H1 (cell line): ENCODE results near the gene TGM2. TPM values are rescaled to one million over a fixed set of nuclear protein-coding genes. Genes with fewer than 3 reads are reported as not detected.
A peak's percentile ranks its signal among the peaks of the same experiment; 100 is the strongest.

Experiments used
- CTCF ChIA-PET: fragments of 300-600 bp; sonication (Branson Sonifier 250); formaldehyde crosslinking; loops from one replicate; lab custom pipeline; 2021; ENCODE audit not compliant: partially characterized antibody; lab: Charles Lee
- POLR2A ChIA-PET: fragments of 300-600 bp; sonication (Branson Sonifier 250); formaldehyde crosslinking; loops from one replicate; lab custom pipeline; 2021; ENCODE audit warnings: inconsistent platforms; ENCODE audit not compliant: partially characterized antibody; lab: Charles Lee
- DNase-seq, 2 experiments: peaks; one replicate each; pipeline versions ENCODE4 v3.0.0 to v3.0.0-alpha.2; 2010 to 2022; ENCODE audit warnings: low spot score in 2 of 2, low read depth in 1 of 2, mixed read lengths in 1 of 2
- FAIRE-seq: peaks from 2 replicates; lab custom pipeline; 2011; peaks lifted over from hg19 to GRCh38; lab: Jason Lieb, UNC
- H2AFZ ChIP-seq: 2 replicates; pipeline ENCODE4 v1.8.1; 2012; ENCODE audit warnings: low read length, inconsistent platforms
- H2AK5ac ChIP-seq: 2 replicates; pipeline ENCODE4 v1.6.1; 2013; ENCODE audit warnings: low read depth, low read length
- H2BK120ac ChIP-seq: replicated peaks from 2 replicates; pipeline ENCODE3; 2013; ENCODE audit warnings: low read depth, low read length, inconsistent platforms
- H2BK12ac ChIP-seq: 2 replicates; pipeline ENCODE4 v1.6.1; 2013; ENCODE audit warnings: low read depth, low read length
- H2BK15ac ChIP-seq: 2 replicates; pipeline ENCODE4 v1.6.1; 2013; ENCODE audit warnings: low read length
- H2BK20ac ChIP-seq: 2 replicates; pipeline ENCODE4 v1.6.1; 2013; ENCODE audit warnings: low read length
- H2BK5ac ChIP-seq: 2 replicates; pipeline ENCODE4 v1.6.1; 2013; ENCODE audit warnings: low read depth, low read length
- H3K14ac ChIP-seq: 2 replicates; pipeline ENCODE4 v1.6.1; 2013; ENCODE audit warnings: inconsistent platforms; ENCODE audit not compliant: insufficient read length
- H3K18ac ChIP-seq: 2 replicates; pipeline ENCODE4 v1.6.1; 2013; ENCODE audit warnings: low read length; ENCODE audit errors: extremely low read depth
- H3K23ac ChIP-seq: 2 replicates; pipeline ENCODE4 v1.6.1; 2013; ENCODE audit warnings: inconsistent platforms; ENCODE audit not compliant: insufficient read length
- H3K23me2 ChIP-seq: 2 replicates; pipeline ENCODE4 v1.6.1; 2013; ENCODE audit warnings: low read depth, low read length
- H3K27ac ChIP-seq: 2 replicates; pipeline ENCODE4 v1.6.1; 2011; ENCODE audit warnings: low read depth, low read length, inconsistent platforms
- H3K27me3 ChIP-seq, 4 experiments: replicated peaks in 1 of 4; 1 replicate in 1 of 4; 2 replicates in 3 of 4; pipeline versions ENCODE4 v1.6.1 to v1.8.1; 2011 to 2013; ENCODE audit warnings: low read length in 3 of 4, mild to moderate bottlenecking in 3 of 4, inconsistent platforms in 2 of 4, mixed read lengths in 2 of 4, moderate library complexity in 1 of 4; ENCODE audit not compliant: control insufficient read depth in 3 of 4, insufficient read depth in 3 of 4; ENCODE audit errors: extremely low read depth in 1 of 4
- H3K36me3 ChIP-seq, 4 experiments: 2 replicates each; pipeline versions ENCODE4 v1.6.1 to v1.8.1; 2011 to 2013; ENCODE audit warnings: mild to moderate bottlenecking in 4 of 4, low read length in 3 of 4, moderate library complexity in 2 of 4, control low read depth in 1 of 4, inconsistent platforms in 1 of 4; ENCODE audit not compliant: insufficient read depth in 4 of 4, control insufficient read depth in 2 of 4
- H3K4ac ChIP-seq: replicated peaks from 2 replicates; pipeline ENCODE3; 2013; ENCODE audit warnings: low read length, low read depth, mixed read lengths, inconsistent platforms; ENCODE audit not compliant: insufficient read length
- H3K4me1 ChIP-seq, 4 experiments: replicated peaks in 1 of 4; 1 replicate in 1 of 4; 2 replicates in 3 of 4; pipeline versions ENCODE4 v1.6.1 to v1.8.1; 2011 to 2013; ENCODE audit warnings: low read length in 3 of 4, inconsistent platforms in 2 of 4, mixed read lengths in 1 of 4; ENCODE audit not compliant: insufficient read depth in 4 of 4, control insufficient read depth in 3 of 4
- H3K4me2 ChIP-seq, 2 experiments: 2 replicates each; pipeline versions ENCODE4 v1.6.1 to v1.8.1; 2011 to 2013; ENCODE audit warnings: low read depth in 2 of 2, low read length in 2 of 2, control low read depth in 1 of 2, inconsistent platforms in 1 of 2, mild to moderate bottlenecking in 1 of 2; ENCODE audit not compliant: insufficient read depth in 1 of 2
- H3K4me3 ChIP-seq, 4 experiments: fragments of 200-600, 300-600 bp in 1 of 4; sonication (generic), shearing (Covaris generic), sonication (Bioruptor Twin) in 1 of 4; 2 replicates each; pipeline versions ENCODE4 v1.5.1 to v1.8.1; 2011 to 2016; ENCODE audit warnings: low read length in 4 of 4, low read depth in 3 of 4, control low read depth in 2 of 4, inconsistent platforms in 2 of 4, mild to moderate bottlenecking in 2 of 4, mixed read lengths in 1 of 4, moderate library complexity in 1 of 4; ENCODE audit not compliant: insufficient read depth in 2 of 4; ENCODE audit errors: extremely low read depth in 1 of 4
- H3K56ac ChIP-seq: replicated peaks from 2 replicates; pipeline ENCODE3; 2013; ENCODE audit warnings: low read depth, mild to moderate bottlenecking, mixed read lengths, low read length, inconsistent platforms; ENCODE audit not compliant: insufficient read length
- H3K79me1 ChIP-seq: 2 replicates; pipeline ENCODE4 v1.6.1; 2013; ENCODE audit warnings: low read depth, low read length, control low read depth
- H3K79me2 ChIP-seq, 2 experiments: 2 replicates each; pipeline versions ENCODE4 v1.6.1 to v1.8.1; 2012 to 2013; ENCODE audit warnings: low read length in 2 of 2, mild to moderate bottlenecking in 2 of 2, inconsistent platforms in 1 of 2; ENCODE audit not compliant: insufficient read depth in 2 of 2, control insufficient read depth in 1 of 2
- H3K9ac ChIP-seq, 4 experiments: replicated peaks in 1 of 4; 1 replicate in 1 of 4; 2 replicates in 3 of 4; pipeline versions ENCODE4 v1.6.1 to v1.8.1; 2011 to 2013; ENCODE audit warnings: low read depth in 3 of 4, low read length in 3 of 4, control low read depth in 2 of 4, mild to moderate bottlenecking in 2 of 4, moderate library complexity in 2 of 4, inconsistent platforms in 1 of 4; ENCODE audit errors: extremely low read depth in 1 of 4
- H3K9me3 ChIP-seq, 2 experiments: 2 replicates each; pipeline versions ENCODE4 v1.6.1 to v1.8.1; 2012 to 2013; ENCODE audit warnings: mild to moderate bottlenecking in 2 of 2, moderate library complexity in 2 of 2, control low read depth in 1 of 2, inconsistent platforms in 1 of 2, low read depth in 1 of 2, low read length in 1 of 2, mixed read lengths in 1 of 2; ENCODE audit not compliant: insufficient read depth in 2 of 2
- H4K20me1 ChIP-seq, 2 experiments: replicated peaks in 1 of 2; 2 replicates each; pipeline versions ENCODE3 to v1.8.1; 2011 to 2013; ENCODE audit warnings: inconsistent platforms in 2 of 2, low read length in 2 of 2, mild to moderate bottlenecking in 1 of 2; ENCODE audit not compliant: insufficient read depth in 2 of 2, control insufficient read depth in 1 of 2
- H4K5ac ChIP-seq: 2 replicates; pipeline ENCODE4 v1.6.1; 2013; ENCODE audit warnings: low read length, low read depth, mixed read lengths, inconsistent platforms; ENCODE audit not compliant: insufficient read length
- H4K8ac ChIP-seq: 2 replicates; pipeline ENCODE4 v1.8.0; 2013; ENCODE audit warnings: mild to moderate bottlenecking, moderate library complexity, low read length, inconsistent platforms; ENCODE audit not compliant: insufficient read depth; ENCODE audit errors: extremely low read depth
- H4K91ac ChIP-seq: replicated peaks from 2 replicates; pipeline ENCODE3; 2013; ENCODE audit warnings: low read length, mixed read lengths, inconsistent platforms; ENCODE audit not compliant: insufficient read length
- BACH1 ChIP-seq: IDR thresholded peaks from 2 replicates; pipeline ENCODE4 v1.6.1; 2012; ENCODE audit warnings: low read length, improper control_type of control experiment
- KDM5A ChIP-seq: fragments of 200-600 bp; IDR thresholded peaks from 2 replicates; pipeline ENCODE4 v1.7.1; 2012; ENCODE audit warnings: mild to moderate bottlenecking, low read length, inconsistent platforms, mixed read lengths
- WGBS, 2 experiments: shearing (Covaris generic) in 1 of 2; methylation state at CpG; one replicate each; pipeline versions ENCODE4 v1.1.6 to v1.1.7; 2013 to 2015; ENCODE audit warnings: low lambda C conversion rate in 2 of 2, mixed read lengths in 2 of 2, inconsistent platforms in 1 of 2, low coverage in 1 of 2, missing lambda C conversion rate in 1 of 2; ENCODE audit not compliant: insufficient replicate concordance in 2 of 2, insufficient coverage in 1 of 2, insufficient read length in 1 of 2; ENCODE audit errors: extremely low coverage in 1 of 2, missing lambda C conversion rate in 1 of 2; 5-methylcytosine and 5-hydroxymethylcytosine counted together
- polyA plus RNA-seq, 7 experiments: library from polyadenylated mRNA; depleted of rRNA in 3 of 7; stranded (reverse) in 5 of 7; unstranded in 2 of 7; fragments of >200 nt in 5 of 7; fragments of 200-250 nt in 2 of 7; gene quantifications; 1 replicate in 5 of 7; 2 replicates in 1 of 7; 4 replicates in 1 of 7; pipeline versions ENCODE4 v1.2.1 to v1.2.3, GENCODE V29; 2011 to 2013; ENCODE audit warnings: missing spikeins in 2 of 7, mixed read lengths in 2 of 7
- total RNA-seq: library from RNA; stranded (reverse); fragmentation: NEBNext Ultra II Directional; extraction: Animal tissue kit (Norgen Biotek cat#: 25700); gene quantifications from 2 replicates; pipeline ENCODE4 v1.2.1, GENCODE V29; 2021

Gene TGM2
- total and polyA plus RNA-seq, 2 of the 8 experiments (the other 6 are each of a cell fraction or from before 2014, with no cell fraction given) = 0.86 to 1.0 TPM

DNA sequence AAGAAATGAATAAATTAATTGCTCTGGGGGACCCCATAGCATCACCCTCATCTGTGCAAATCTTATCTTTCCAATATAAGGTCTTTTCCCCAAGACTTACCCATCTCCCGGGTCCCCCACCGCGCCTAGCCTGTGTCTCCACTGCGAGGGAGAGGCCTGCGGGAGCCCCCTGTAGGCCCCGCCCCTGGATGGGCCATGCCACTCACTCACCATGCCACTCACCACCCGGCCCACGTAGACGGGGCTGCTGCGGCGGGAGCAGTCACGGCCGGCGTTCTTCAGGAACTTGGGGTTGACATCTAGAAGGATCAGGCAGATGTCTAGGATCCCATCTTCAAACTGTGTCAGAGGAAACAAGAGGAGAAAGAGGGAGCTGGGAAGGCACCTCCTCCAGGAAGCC is 17.3 kb downstream of the TGM2 start:
- H3K56ac ChIP-seq = no peak overlapping the region
- DNase-seq (no peak), FAIRE-seq (no peak)
- no peak overlapping the region for H3K4ac ChIP-seq
- H3K23me2 ChIP-seq = no peaks in the 10 kb centered on the region
- H2BK120ac ChIP-seq = no peak overlapping the region
- H3K4me1 ChIP-seq = peaks cover 0 to 8% (median 1%) of the 10 kb centered on the region in 4 experiments; a peak in 3 of 7 replicates
- H3K9me3 ChIP-seq = no peaks in the 10 kb centered on the region
- H3K36me3 ChIP-seq = no peaks in the 10 kb centered on the region
- H2BK20ac ChIP-seq = no peak overlapping the region
- H3K79me1 ChIP-seq = no peaks in the 10 kb centered on the region
- ChIA-PET POLR2A (interaction anchor here (0.6 kb wide), 1 partner anchor 39 kb away, joined by 3 read pairs; no protein-coding TSS in a partner anchor), CTCF (interaction anchor here (1.0 to 1.4 kb wide), 4 partner anchors 33 to 74 kb away, joined by 3 to 5 read pairs (median 4); no protein-coding TSS in a partner anchor)
- no peaks in the 10 kb centered on the region for H3K27me3 ChIP-seq
- H2AFZ ChIP-seq = peak overlapping the region; percentile 73
- no peak overlapping the region for H3K4me3 ChIP-seq
- H4K8ac ChIP-seq = 0 out of 2 replicates have a peak overlapping the region, but pooled peaks have one; percentile 3
- H3K23ac ChIP-seq = no peak overlapping the region
- no peaks in the 10 kb centered on the region for H3K79me2 ChIP-seq
- no peak overlapping the region for H3K27ac ChIP-seq
- no peak overlapping the region for H2AK5ac ChIP-seq
- H4K20me1 ChIP-seq = no peaks in the 10 kb centered on the region
- no peak overlapping the region for H4K91ac ChIP-seq
- no peak overlapping the region for H3K9ac ChIP-seq
- H2BK15ac ChIP-seq = no peak overlapping the region
- H2BK5ac ChIP-seq = no peak overlapping the region
- TF ChIP-seq KDM5A = no peak
- no peak for TF ChIP-seq BACH1
- TF ChIP-seq, all 59 proteins: peak for 0
- no peak overlapping the region for H3K14ac ChIP-seq
- H3K4me2 ChIP-seq = no peak overlapping the region
- no peak overlapping the region for H3K18ac ChIP-seq
- no peak overlapping the region for H2BK12ac ChIP-seq
- H4K5ac ChIP-seq = no peak overlapping the region
- WGBS, 2 experiments = 89% methylated on average over 14 of the region's 14 CpGs; no CpG with 5 or more reads in 1 of the 2 experiments
